ENCODE data around the gene MRFAP1. TPM values are rescaled to one million over a fixed set of nuclear protein-coding genes. Genes with fewer than 3 reads are reported as not detected.

Gene MRFAP1
- total and polyA plus RNA-seq, 2 donors (not counting 1 experiment from before 2014, with no cell fraction given) = 99.1 to 261 TPM

GRCh38 chr4:6676722-6677558, 36.5 kb downstream of the MRFAP1 start:
- no peaks in the 10 kb centered on the region for H4K20me1 ChIP-seq (ENCODE audit: control insufficient read depth, extremely low read depth, insufficient read depth, low read length)
- H3K4me3 ChIP-seq (replicated peaks in 1 of 4; ENCODE audit: control extremely low read depth in 1 of 4, insufficient read depth in 1 of 4, low read depth in 3 of 4, low read length in 4 of 4) = no peak overlapping the region
- peaks cover 24% of the 10 kb centered on the region for H3K79me2 ChIP-seq (ENCODE audit: control insufficient read depth, insufficient read depth, low read length)
- no peak overlapping the region for H3K27ac ChIP-seq (ENCODE audit: insufficient read depth, low read length)
- H3K4me1 ChIP-seq (ENCODE audit: control insufficient read depth, extremely low read depth, insufficient read depth, low read length) = peaks cover 3% of the 10 kb centered on the region
- peaks cover 3% of the 10 kb centered on the region for H3K36me3 ChIP-seq (ENCODE audit: control insufficient read depth, insufficient read depth, low read length)
- H3K27me3 ChIP-seq (ENCODE audit: control insufficient read depth, insufficient read depth, low read length) = no peaks in the 10 kb centered on the region
- TF ChIP-seq CTCF (conservative IDR thresholded peaks at IDR 0.05 in 1 of 2, IDR thresholded peaks at IDR 0.05 in 1 of 2; ENCODE audit: low read depth in 1 of 2, low read length in 2 of 2) (no peak), EZH2 (IDR thresholded peaks at IDR 0.05; ENCODE audit: low read length, missing control alignments) (no peak)
- no peaks in the 10 kb centered on the region for H3K9me3 ChIP-seq (ENCODE audit: control insufficient read depth, insufficient read depth, low read depth, low read length)
- H2AFZ ChIP-seq (ENCODE audit: low read length) = no peak overlapping the region
- no peak overlapping the region for H3K4me2 ChIP-seq (ENCODE audit: extremely low read depth, insufficient read depth, low read length)
- DNase-seq (ENCODE audit: low read depth in 2 of 2) = no peak
- no peak overlapping the region for H3K9ac ChIP-seq (ENCODE audit: insufficient read depth, low read length)

GRCh38 chr4:6680372-6681034, 40.0 kb downstream of the MRFAP1 start:
- Histone ChIP-seq H2AFZ (ENCODE audit: low read length) (no peak overlapping the region), H3K9me3 (ENCODE audit: control insufficient read depth, insufficient read depth, low read depth, low read length) (no peaks in the 10 kb centered on the region), H4K20me1 (ENCODE audit: control insufficient read depth, extremely low read depth, insufficient read depth, low read length) (no peaks in the 10 kb centered on the region), H3K27ac (ENCODE audit: insufficient read depth, low read length) (no peak overlapping the region), H3K4me1 (ENCODE audit: control insufficient read depth, extremely low read depth, insufficient read depth, low read length) (peaks cover 3% of the 10 kb centered on the region), H3K9ac (ENCODE audit: insufficient read depth, low read length) (no peak overlapping the region), H3K4me2 (ENCODE audit: extremely low read depth, insufficient read depth, low read length) (no peak overlapping the region), H3K27me3 (ENCODE audit: control insufficient read depth, insufficient read depth, low read length) (no peaks in the 10 kb centered on the region), H3K79me2 (ENCODE audit: control insufficient read depth, insufficient read depth, low read length) (peaks cover 14% of the 10 kb centered on the region), H3K36me3 (ENCODE audit: control insufficient read depth, insufficient read depth, low read length) (peaks cover 3% of the 10 kb centered on the region), H3K4me3 (replicated peaks in 1 of 4; ENCODE audit: control extremely low read depth in 1 of 4, insufficient read depth in 1 of 4, low read depth in 3 of 4, low read length in 4 of 4) (no peak overlapping the region)
- TF ChIP-seq EZH2 (IDR thresholded peaks at IDR 0.05; ENCODE audit: low read length, missing control alignments) = no peak
- TF ChIP-seq CTCF (conservative IDR thresholded peaks at IDR 0.05 in 1 of 2, IDR thresholded peaks at IDR 0.05 in 1 of 2; ENCODE audit: low read depth in 1 of 2, low read length in 2 of 2) = peak in 1 of 2 donors; percentile 22
- no peak for DNase-seq (ENCODE audit: low read depth in 2 of 2)

- DNase-seq (ENCODE audit: low read depth in 2 of 2) = no peak
- H3K9ac ChIP-seq (ENCODE audit: insufficient read depth, low read length) = no peak overlapping the region
- H3K27me3 ChIP-seq (ENCODE audit: control insufficient read depth, insufficient read depth, low read length) = no peaks in the 10 kb centered on the region
- H4K20me1 ChIP-seq (ENCODE audit: control insufficient read depth, extremely low read depth, insufficient read depth, low read length) = no peaks in the 10 kb centered on the region
- H3K9me3 ChIP-seq (ENCODE audit: control insufficient read depth, insufficient read depth, low read depth, low read length) = no peaks in the 10 kb centered on the region
- H3K79me2 ChIP-seq (ENCODE audit: control insufficient read depth, insufficient read depth, low read length) = peaks cover 7% of the 10 kb centered on the region
- no peak overlapping the region for H3K4me2 ChIP-seq (ENCODE audit: extremely low read depth, insufficient read depth, low read length)
- H3K27ac ChIP-seq (ENCODE audit: insufficient read depth, low read length) = no peak overlapping the region
- no peak overlapping the region for H3K4me3 ChIP-seq (replicated peaks in 1 of 4; ENCODE audit: control extremely low read depth in 1 of 4, insufficient read depth in 1 of 4, low read depth in 3 of 4, low read length in 4 of 4)
- H3K4me1 ChIP-seq (ENCODE audit: control insufficient read depth, extremely low read depth, insufficient read depth, low read length) = no peaks in the 10 kb centered on the region
- no peak overlapping the region for H2AFZ ChIP-seq (ENCODE audit: low read length)
- peaks cover 3% of the 10 kb centered on the region for H3K36me3 ChIP-seq (ENCODE audit: control insufficient read depth, insufficient read depth, low read length)
- no peak for TF ChIP-seq EZH2 (IDR thresholded peaks at IDR 0.05; ENCODE audit: low read length, missing control alignments)
- TF ChIP-seq CTCF (conservative IDR thresholded peaks at IDR 0.05 in 1 of 2, IDR thresholded peaks at IDR 0.05 in 1 of 2; ENCODE audit: low read depth in 1 of 2, low read length in 2 of 2) = no peak
Measured at GRCh38 chr4:6681191-6681590, 40.7 kb downstream of the MRFAP1 start.
